ENCODE results near the gene OR13J1.

Gene OR13J1

DNA sequence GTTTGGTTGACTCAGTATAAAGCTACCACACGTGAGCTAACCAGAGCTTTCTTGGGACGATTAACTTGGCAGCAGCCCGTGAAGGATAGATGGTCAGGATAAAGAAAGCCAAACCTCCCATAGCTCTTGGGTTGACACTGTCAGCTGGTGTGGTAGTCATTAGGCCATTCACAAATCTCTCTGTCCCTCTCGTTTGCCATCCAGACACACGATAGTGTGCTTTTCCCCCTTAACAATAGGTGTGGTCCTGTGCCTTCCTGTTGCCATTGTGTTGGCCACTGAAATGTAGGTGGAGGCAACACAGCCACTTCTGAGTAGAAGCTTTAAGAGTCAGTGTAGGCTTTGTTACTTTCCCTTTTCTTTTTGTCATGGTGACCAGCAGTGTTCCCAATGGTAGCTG lies 11.7 kb downstream of the OR13J1 start:
- no peak for DNase-seq (ENCODE audit: low read depth)
- H3K4me3 ChIP-seq (ENCODE audit: control insufficient read depth, low read depth, low read length), result no peak overlapping the region
- TF ChIP-seq, protein P1, sequence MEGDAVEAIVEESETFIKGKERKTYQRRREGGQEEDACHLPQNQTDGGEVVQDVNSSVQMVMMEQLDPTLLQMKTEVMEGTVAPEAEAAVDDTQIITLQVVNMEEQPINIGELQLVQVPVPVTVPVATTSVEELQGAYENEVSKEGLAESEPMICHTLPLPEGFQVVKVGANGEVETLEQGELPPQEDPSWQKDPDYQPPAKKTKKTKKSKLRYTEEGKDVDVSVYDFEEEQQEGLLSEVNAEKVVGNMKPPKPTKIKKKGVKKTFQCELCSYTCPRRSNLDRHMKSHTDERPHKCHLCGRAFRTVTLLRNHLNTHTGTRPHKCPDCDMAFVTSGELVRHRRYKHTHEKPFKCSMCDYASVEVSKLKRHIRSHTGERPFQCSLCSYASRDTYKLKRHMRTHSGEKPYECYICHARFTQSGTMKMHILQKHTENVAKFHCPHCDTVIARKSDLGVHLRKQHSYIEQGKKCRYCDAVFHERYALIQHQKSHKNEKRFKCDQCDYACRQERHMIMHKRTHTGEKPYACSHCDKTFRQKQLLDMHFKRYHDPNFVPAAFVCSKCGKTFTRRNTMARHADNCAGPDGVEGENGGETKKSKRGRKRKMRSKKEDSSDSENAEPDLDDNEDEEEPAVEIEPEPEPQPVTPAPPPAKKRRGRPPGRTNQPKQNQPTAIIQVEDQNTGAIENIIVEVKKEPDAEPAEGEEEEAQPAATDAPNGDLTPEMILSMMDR (conservative IDR thresholded peaks at IDR 0.05; ENCODE audit: control insufficient read depth, insufficient read depth, low read depth, low read length), result no peak

DNA sequence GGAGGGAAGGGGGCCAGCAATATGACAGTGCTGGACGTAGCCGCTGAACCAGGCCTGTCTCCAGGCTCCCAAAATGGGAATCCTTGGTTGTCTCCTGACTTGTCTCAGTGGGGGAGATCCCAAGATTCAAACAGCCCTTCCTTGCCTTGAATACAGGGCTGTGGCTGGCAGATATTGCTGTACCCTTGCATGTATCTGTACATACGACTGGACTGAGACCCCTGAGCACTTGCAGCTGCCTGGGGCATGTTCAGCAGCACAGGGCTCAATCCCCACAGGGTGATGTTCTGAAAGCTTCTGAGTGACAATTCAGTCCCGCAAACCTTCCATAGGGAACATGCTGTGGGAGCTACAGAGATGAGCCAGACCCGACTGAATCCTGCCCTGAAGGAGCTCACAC lies 13.3 kb downstream of the OR13J1 start:
- TF ChIP-seq, protein P1 (conservative IDR thresholded peaks at IDR 0.05; ENCODE audit: control insufficient read depth, insufficient read depth, low read depth, low read length), result no peak
- no peak for DNase-seq (ENCODE audit: low read depth)
- no peak overlapping the region for H3K4me3 ChIP-seq (ENCODE audit: control insufficient read depth, low read depth, low read length)

DNA sequence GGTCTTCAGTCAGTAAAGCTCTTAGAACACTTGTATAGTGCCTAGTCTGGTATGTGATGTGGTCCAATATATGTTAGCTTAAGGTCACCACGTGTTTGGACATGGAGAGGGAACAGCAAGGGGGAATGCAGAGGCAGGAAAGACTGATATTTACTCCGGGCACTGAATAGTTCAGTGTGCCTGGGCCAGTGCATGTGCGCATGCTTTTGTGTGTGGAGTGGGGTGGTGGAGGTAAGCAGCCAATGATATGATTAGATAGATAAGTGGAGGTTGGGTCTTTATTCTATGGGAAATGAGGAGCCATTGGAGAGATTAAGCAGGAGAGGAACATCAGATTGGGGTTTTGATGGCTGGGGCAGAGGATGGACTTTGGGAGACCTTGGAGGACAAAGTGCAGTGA lies 14.0 kb downstream of the OR13J1 start:
- H3K4me3 ChIP-seq (ENCODE audit: control insufficient read depth, low read depth, low read length), result no peak overlapping the region
- TF ChIP-seq, protein P1 (conservative IDR thresholded peaks at IDR 0.05; ENCODE audit: control insufficient read depth, insufficient read depth, low read depth, low read length), result no peak
- no peak for DNase-seq (ENCODE audit: low read depth)

DNA sequence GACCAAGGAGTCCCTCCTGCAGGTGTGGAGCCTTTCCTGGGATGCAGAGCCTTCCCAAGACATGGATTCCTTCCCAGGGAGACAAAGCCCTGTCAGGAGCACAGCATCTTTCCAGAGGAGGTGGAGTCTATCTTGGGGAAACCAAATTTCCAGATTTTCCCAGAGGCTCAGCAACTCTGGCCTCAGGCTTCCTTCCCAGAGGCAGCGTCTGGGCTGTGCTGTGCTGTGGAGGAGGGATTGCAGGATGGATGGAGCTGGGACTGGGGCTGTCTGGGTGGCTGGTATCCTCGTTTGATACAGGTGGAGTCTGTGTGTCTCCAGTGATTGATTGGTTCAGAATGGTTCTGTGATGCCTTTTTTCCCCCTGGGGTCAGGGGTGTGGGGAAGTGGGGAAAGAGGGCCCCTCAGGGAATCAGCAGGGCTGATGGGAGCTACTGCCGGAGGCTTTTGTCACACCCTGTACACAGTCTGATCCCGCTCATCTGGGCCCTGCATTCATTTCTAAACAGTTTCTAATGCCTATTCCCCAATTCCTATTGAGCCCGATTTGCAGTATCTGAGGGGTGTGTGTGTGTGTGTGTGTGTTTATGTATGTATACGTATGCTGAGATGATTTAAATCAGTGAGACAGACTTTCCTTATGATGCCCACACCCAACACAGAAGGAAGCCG lies 16.0 kb downstream of the OR13J1 start:
- TF ChIP-seq, protein P1 (conservative IDR thresholded peaks at IDR 0.05; ENCODE audit: control insufficient read depth, insufficient read depth, low read depth, low read length), result no peak
- no peak for DNase-seq (ENCODE audit: low read depth)
- H3K4me3 ChIP-seq (ENCODE audit: control insufficient read depth, low read depth, low read length), result no peak overlapping the region

DNA sequence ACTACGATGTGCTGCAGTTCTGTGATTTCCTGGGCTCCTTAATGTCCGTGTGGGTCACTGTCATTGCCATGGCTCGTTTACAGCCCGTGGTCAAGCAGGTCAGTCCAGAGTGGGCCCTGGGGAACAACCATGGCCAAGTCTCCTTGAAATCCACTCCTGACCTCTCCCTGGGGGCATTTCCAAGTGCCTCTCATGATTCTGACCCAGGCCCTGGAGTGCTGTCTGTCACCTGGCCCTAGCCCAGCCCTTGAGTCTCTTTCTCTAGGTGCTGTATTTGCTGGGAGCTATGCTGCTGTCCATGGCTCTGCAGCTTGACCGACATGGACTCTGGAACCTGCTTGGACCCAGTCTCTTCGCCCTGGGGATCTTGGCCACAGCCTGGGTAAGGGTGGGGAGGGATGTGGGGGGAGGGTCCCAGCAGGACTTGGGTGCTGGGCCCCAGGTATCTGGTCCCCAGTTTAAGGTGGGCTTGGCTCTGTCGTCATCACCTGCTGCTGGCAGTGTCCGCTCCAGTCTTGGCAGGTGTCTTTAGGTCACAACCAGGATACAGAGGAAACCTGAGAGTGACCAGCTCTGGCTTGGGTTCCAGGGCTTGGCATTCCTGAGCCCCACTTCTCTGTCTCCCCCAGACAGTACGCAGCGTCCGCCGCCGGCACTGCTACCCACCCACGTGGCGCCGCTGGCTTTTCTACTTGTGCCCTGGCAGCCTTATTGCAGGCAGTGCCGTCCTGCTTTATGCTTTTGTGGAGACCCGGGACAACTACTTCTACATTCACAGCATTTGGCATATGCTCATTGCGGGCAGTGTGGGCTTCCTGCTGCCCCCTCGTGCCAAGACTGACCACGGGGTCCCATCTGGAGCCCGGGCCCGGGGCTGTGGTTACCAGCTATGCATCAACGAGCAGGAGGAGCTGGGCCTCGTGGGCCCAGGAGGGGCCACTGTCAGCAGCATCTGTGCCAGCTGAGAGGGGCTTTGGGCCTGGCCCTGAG lies 17.0 kb downstream of the OR13J1 start:
- TF ChIP-seq, protein P1 (conservative IDR thresholded peaks at IDR 0.05; ENCODE audit: control insufficient read depth, insufficient read depth, low read depth, low read length), result no peak
- DNase-seq (ENCODE audit: low read depth), result no peak
- H3K4me3 ChIP-seq (ENCODE audit: control insufficient read depth, low read depth, low read length), result no peak overlapping the region

DNA sequence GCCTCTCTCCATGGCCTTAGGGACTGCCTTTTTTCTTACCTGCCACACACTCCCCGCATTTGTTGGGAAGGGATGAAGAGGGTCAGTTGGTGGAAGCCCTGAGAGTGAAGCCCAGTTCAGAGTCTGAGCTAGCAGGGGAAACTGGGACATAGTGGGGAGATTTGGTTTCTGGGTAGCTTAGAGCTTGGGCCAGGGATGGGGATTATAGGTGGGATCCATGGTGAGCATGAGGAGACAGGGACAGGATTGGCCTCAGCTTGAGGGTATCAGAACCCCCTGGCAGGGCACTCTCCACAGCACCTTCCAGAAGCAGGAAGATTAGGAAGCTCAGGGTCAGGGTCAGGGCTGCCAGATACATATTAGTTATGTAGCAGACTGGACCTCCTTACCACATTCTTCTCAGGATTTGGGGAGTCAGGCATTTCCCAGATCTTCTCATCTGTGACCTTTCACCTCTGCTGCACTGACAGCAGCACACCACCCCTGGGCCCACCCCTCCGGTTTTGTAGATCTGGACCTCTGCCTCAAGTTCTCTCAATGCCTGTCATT lies 17.9 kb downstream of the OR13J1 start:
- TF ChIP-seq, protein P1 (conservative IDR thresholded peaks at IDR 0.05; ENCODE audit: control insufficient read depth, insufficient read depth, low read depth, low read length), result no peak
- DNase-seq (ENCODE audit: low read depth), result no peak
- H3K4me3 ChIP-seq (ENCODE audit: control insufficient read depth, low read depth, low read length), result no peak overlapping the region
